ENCODE results near the gene BLOC1S1. TPM values are rescaled to one million over a fixed set of nuclear protein-coding genes. Genes with fewer than 3 reads are reported as not detected.

The BLOC1S1 gene
- polyA plus RNA-seq, 2 of the 4 experiments (the other 2 are of a cell fraction): 112 to 138 TPM

DNA sequence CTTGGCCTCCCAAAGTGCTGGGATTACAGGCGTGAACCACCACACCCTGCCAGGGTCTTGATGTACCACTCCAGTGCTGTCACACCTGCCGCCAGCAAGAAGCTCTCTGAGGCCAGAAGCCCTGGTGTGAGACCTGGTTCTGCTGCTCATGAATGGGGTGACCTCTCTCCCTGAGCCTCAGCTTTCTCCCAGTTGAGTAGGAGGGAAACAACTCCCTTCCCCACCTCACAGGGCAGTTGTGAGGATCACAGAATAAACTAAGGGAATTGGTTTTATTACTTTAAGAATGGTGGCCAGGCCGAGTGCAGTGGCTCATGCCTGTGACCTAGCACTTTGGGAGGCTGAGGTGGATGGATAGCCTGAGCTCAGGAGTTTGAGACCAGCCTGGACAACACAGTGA lies 18.7 kb downstream of the BLOC1S1 start:
- Histone ChIP-seq H3K9me3 (no peaks in the 10 kb centered on the region), H3K4me3 (no peak overlapping the region), H3K27ac (no peak overlapping the region), H3K4me2 (no peak overlapping the region), H3K4me1 (peaks cover 16% of the 10 kb centered on the region)
- TF ChIP-seq CBX8 (IDR thresholded peaks at IDR 0.05): no peak
- no peak for DNase-seq (ENCODE audit: low read depth in 1 of 2, low spot score in 1 of 2)
- no peak for ATAC-seq
- FAIRE-seq: no peak
- ChIA-PET CTCF (interaction anchor here (0.8 to 11.7 kb wide), 8 partner anchors 15 to 295 kb away, joined by 3 to 139 read pairs (median 3); partner anchors contain the start of genes BLOC1S1, DGKA and RDH5), POLR2A (no interaction called here)
- 78% methylated on average over 3 of the region's 3 CpGs for WGBS (ENCODE audit: missing lambda C conversion rate)

DNA sequence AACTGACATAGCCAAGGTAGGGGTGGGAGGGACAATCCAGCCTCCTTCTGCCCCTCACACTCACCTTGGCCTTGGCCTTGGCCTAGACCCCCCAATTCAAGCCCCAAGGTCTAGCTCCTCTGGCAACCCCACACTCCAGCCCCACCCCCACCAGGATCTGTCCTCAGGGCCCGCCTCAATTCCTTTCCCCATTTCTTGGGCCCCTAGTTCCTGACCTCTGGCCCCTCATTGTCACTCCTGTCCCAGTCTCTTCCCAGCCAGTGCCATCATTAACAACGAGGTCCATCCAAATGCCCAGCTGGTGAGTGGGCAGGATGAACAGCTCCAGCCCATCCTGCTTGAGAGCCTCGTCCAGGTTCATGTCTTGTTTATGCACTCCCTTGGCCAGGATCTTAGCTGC lies 20.2 kb downstream of the BLOC1S1 start:
- FAIRE-seq (no peak), DNase-seq (ENCODE audit: low read depth in 1 of 2, low spot score in 1 of 2) (no peak), ATAC-seq (no peak)
- CTCF ChIA-PET: interaction anchor here (0.7 to 11.7 kb wide), 10 partner anchors 16 to 554 kb away, joined by 3 to 139 read pairs (median 14); partner anchors contain the start of genes BLOC1S1, ORMDL2, RDH5 and SARNP
- no peaks in the 10 kb centered on the region for H3K9me3 ChIP-seq
- TF ChIP-seq ZNF302 (CRISPR knock-in tag; IDR thresholded peaks at IDR 0.05) (no peak), EHF (CRISPR knock-in tag; IDR thresholded peaks at IDR 0.05) (no peak), JUNB (IDR thresholded peaks at IDR 0.05) (no peak), HEYL (CRISPR knock-in tag; IDR thresholded peaks at IDR 0.05) (no peak), RARB (CRISPR knock-in tag; IDR thresholded peaks at IDR 0.05) (no peak)
- WGBS (ENCODE audit: missing lambda C conversion rate): 73% methylated on average over 3 of the region's 3 CpGs
- POLR2A ChIA-PET: no interaction called here
- H3K4me2 ChIP-seq: no peak overlapping the region
- H3K27ac ChIP-seq: no peak overlapping the region
- H3K4me1 ChIP-seq: peaks cover 7% of the 10 kb centered on the region; the same call in 2 of the 3 replicates
- no peak overlapping the region for H3K4me3 ChIP-seq

DNA sequence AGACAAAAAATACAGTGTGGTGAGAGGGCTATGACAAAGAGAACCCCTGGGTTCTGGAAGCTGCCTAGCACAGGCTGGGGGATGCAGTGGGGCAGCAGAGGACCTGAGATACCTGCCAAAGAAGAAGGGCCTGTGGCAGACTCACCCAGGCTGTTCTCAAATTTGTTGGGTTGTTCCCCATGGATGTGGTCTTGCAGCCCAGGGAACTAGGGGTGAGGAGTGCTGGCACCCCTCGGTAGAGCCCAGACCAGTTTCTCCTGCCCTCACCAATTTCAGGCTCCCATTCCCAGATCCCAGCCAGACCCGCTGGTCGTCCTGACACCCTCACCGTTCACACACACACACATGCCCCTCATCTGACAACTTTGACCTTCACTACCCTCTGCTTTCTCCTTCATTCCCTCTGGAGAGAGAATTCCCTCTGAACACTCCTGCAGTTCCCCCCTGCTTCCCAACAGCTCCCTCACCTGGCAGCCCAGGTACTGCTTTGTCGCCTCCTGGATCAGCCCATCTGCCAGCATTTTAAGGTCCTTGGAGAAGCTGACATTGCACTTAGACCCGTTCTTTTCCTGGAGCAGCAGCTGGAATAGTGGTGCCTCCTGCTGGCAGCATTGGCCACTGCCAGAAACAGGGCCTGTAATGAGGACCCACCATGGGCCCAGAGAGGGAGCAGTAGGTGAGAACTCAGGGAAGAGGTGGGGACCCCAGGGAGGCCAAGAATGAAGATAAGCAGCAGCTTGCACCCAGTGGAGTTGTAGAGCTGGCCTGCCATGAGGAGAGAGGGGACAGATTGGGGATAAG lies 21.1 kb downstream of the BLOC1S1 start:
- TF ChIP-seq MAFK (IDR thresholded peaks at IDR 0.05; ENCODE audit: partially characterized antibody) (peak; percentile 93), ZC3H11A (IDR thresholded peaks at IDR 0.05) (no peak), POLR2A (IDR thresholded peaks at IDR 0.05; ENCODE audit: low read length) (no peak), RAD21 (conservative IDR thresholded peaks at IDR 0.05 in 1 of 2, IDR thresholded peaks at IDR 0.05 in 1 of 2) (peak; percentile 68 to 81), JUN (IDR thresholded peaks at IDR 0.05) (no peak), SMC3 (IDR thresholded peaks at IDR 0.05) (peak; percentile 73), RCOR1 (IDR thresholded peaks at IDR 0.05; ENCODE audit: low read depth, low read length) (no peak)
- TF ChIP-seq, protein P1, sequence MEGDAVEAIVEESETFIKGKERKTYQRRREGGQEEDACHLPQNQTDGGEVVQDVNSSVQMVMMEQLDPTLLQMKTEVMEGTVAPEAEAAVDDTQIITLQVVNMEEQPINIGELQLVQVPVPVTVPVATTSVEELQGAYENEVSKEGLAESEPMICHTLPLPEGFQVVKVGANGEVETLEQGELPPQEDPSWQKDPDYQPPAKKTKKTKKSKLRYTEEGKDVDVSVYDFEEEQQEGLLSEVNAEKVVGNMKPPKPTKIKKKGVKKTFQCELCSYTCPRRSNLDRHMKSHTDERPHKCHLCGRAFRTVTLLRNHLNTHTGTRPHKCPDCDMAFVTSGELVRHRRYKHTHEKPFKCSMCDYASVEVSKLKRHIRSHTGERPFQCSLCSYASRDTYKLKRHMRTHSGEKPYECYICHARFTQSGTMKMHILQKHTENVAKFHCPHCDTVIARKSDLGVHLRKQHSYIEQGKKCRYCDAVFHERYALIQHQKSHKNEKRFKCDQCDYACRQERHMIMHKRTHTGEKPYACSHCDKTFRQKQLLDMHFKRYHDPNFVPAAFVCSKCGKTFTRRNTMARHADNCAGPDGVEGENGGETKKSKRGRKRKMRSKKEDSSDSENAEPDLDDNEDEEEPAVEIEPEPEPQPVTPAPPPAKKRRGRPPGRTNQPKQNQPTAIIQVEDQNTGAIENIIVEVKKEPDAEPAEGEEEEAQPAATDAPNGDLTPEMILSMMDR (IDR thresholded peaks at IDR 0.05): peak; percentile 70
- DNase-seq (ENCODE audit: low read depth in 1 of 2, low spot score in 1 of 2): peak; percentile 69 to 86
- ChIA-PET CTCF (interaction anchor here (0.7 to 11.7 kb wide), 27 partner anchors 8 to 555 kb away, joined by 3 to 139 read pairs (median 9); partner anchors contain the start of genes BLOC1S1, CD63, ORMDL2 and RDH5), POLR2A (interaction anchor here (1.7 to 2.2 kb wide), 2 partner anchors 7 to 81 kb away, joined by 10 to 18 read pairs; partner anchors contain the start of genes CD63, ORMDL2 and SARNP)
- H3K4me1 ChIP-seq: peaks cover 7% of the 10 kb centered on the region; the same call in 2 of the 3 replicates
- no peak overlapping the region for H3K4me3 ChIP-seq
- no peak overlapping the region for H3K27ac ChIP-seq
- no peak for FAIRE-seq
- no peak overlapping the region for H3K4me2 ChIP-seq
- peak; percentile 78 to 89 for ATAC-seq
- no peaks in the 10 kb centered on the region for H3K9me3 ChIP-seq
- 53% methylated on average over 6 of the region's 6 CpGs for WGBS (ENCODE audit: missing lambda C conversion rate)

DNA sequence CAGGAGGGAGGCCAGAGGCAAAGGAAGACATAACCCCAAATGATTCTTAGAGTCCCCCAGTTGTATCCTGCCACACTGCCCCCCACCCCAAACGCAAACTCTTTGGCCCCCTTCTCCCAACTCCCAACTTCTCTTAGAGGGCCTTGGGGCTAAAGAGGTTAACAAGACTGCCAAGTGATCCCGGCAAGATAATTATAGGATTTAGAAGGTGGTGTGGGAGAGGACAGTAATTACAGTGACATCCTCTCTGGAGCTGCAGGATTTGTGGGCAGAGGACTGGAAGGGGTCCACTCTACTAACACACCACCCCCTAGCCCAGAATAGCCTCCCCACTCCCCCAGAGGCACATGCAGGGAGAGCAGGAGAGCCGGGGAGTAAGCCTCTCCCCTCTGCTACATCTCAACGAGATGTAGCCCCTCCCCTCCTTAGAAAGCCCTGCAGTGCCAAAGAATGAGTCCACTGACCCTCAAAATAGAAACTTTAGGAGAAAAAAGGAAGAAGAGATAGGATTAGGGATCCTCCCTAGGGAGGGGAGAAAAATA lies 21.8 kb downstream of the BLOC1S1 start:
- ATAC-seq (peak; percentile 10 to 43; a peak in 5 of 6 replicates), FAIRE-seq (no peak), DNase-seq (ENCODE audit: low read depth in 1 of 2, low spot score in 1 of 2) (no peak)
- no peak for TF ChIP-seq TP53 (CRISPR knock-in tag; IDR thresholded peaks at IDR 0.05)
- TF ChIP-seq RCOR1 (IDR thresholded peaks at IDR 0.05; ENCODE audit: low read depth, low read length): no peak
- TF ChIP-seq, protein P2, sequence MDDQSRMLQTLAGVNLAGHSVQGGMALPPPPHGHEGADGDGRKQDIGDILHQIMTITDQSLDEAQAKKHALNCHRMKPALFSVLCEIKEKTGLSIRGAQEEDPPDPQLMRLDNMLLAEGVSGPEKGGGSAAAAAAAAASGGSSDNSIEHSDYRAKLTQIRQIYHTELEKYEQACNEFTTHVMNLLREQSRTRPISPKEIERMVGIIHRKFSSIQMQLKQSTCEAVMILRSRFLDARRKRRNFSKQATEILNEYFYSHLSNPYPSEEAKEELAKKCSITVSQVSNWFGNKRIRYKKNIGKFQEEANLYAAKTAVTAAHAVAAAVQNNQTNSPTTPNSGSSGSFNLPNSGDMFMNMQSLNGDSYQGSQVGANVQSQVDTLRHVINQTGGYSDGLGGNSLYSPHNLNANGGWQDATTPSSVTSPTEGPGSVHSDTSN (IDR thresholded peaks at IDR 0.05): no peak
- TF ChIP-seq FOSB (CRISPR knock-in tag; IDR thresholded peaks at IDR 0.05): no peak
- no peak for TF ChIP-seq CEBPB (IDR thresholded peaks at IDR 0.05)
- TF ChIP-seq, protein P3, sequence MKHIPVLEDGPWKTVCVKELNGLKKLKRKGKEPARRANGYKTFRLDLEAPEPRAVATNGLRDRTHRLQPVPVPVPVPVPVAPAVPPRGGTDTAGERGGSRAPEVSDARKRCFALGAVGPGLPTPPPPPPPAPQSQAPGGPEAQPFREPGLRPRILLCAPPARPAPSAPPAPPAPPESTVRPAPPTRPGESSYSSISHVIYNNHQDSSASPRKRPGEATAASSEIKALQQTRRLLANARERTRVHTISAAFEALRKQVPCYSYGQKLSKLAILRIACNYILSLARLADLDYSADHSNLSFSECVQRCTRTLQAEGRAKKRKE (CRISPR knock-in tag; IDR thresholded peaks at IDR 0.05; ENCODE audit: low read depth): no peak
- no peak for TF ChIP-seq NFE2L2 (conservative IDR thresholded peaks at IDR 0.05; ENCODE audit: low read length)
- POLR2A ChIA-PET: interaction anchor here (1.7 to 2.2 kb wide), 3 partner anchors 8 to 80 kb away, joined by 7 to 18 read pairs (median 10); partner anchors contain the start of genes CD63, ORMDL2 and SARNP
- H3K4me3 ChIP-seq: no peak overlapping the region
- WGBS (ENCODE audit: missing lambda C conversion rate): 35% methylated on average over 4 of the region's 4 CpGs
- peak overlapping the region; percentile 88 for H3K4me2 ChIP-seq
- CTCF ChIA-PET: interaction anchor here (0.8 to 11.7 kb wide), 49 partner anchors 9 to 753 kb away, joined by 3 to 139 read pairs (median 6); partner anchors contain the start of genes BLOC1S1, CD63, DGKA and DNAJC14
- H3K4me1 ChIP-seq: peaks cover 10% of the 10 kb centered on the region; the same call in 2 of the 3 replicates
- H3K27ac ChIP-seq: peak overlapping the region in 1 of 2 experiments; percentile 72; a peak in 4 of 6 replicates
- no peaks in the 10 kb centered on the region for H3K9me3 ChIP-seq

Data from A549 (cell line).